SJSA1 (cell line): ENCODE measurements around the gene TACC2. TPM values are rescaled to one million over a fixed set of nuclear protein-coding genes. Genes with fewer than 3 reads are reported as not detected.
A peak's percentile ranks its signal among the peaks of the same experiment; 100 is the strongest.
"Not testable (repeated sequence)": the region's sequence is repeated elsewhere in the genome, so short reads cannot be mapped to it uniquely, and the experiment has no call there.

Experiments
- DNase-seq, 2 experiments: peaks; one replicate each; pipeline ENCODE4 v3.0.0-alpha.2; 2015 to 2020; ENCODE audit warnings: low spot score in 2 of 2, low read depth in 1 of 2
- H3K27ac ChIP-seq: fragments of 250-450 bp; sonication (Bioruptor Pico); 2 replicates; pipeline ENCODE4 v1.5.1; 2020; ENCODE audit warnings: mild to moderate bottlenecking, moderate library complexity
- H3K27me3 ChIP-seq: fragments of 250-450 bp; sonication (Bioruptor Pico); replicated peaks from 2 replicates; pipeline ENCODE4 v1.5.1; 2020; ENCODE audit warnings: mild to moderate bottlenecking, moderate library complexity
- H3K36me3 ChIP-seq: fragments of 250-450 bp; sonication (Bioruptor Pico); 2 replicates; pipeline ENCODE4 v1.5.1; 2020; ENCODE audit warnings: mild to moderate bottlenecking
- H3K4me1 ChIP-seq: fragments of 250-450 bp; sonication (Bioruptor Pico); replicated peaks from 2 replicates; pipeline ENCODE4 v1.6.1; 2021; ENCODE audit warnings: mild to moderate bottlenecking
- H3K4me3 ChIP-seq: fragments of 250-450 bp; sonication (Bioruptor Pico); 2 replicates; pipeline ENCODE4 v1.5.1; 2020; ENCODE audit warnings: mild to moderate bottlenecking
- H3K9me3 ChIP-seq: fragments of 250-450 bp; sonication (Bioruptor Pico); replicated peaks from 2 replicates; pipeline ENCODE4 v1.5.1; 2020; ENCODE audit warnings: mild to moderate bottlenecking
- total RNA-seq: library from RNA; depleted of rRNA; stranded (reverse); fragments of >200 nt; shearing (Covaris generic); gene quantifications from 2 replicates; pipeline ENCODE4 v1.2.3, GENCODE V29; 2014

TACC2 gene
- total RNA-seq, 1 experiment from 2014 or later: 4.9 TPM

DNA sequence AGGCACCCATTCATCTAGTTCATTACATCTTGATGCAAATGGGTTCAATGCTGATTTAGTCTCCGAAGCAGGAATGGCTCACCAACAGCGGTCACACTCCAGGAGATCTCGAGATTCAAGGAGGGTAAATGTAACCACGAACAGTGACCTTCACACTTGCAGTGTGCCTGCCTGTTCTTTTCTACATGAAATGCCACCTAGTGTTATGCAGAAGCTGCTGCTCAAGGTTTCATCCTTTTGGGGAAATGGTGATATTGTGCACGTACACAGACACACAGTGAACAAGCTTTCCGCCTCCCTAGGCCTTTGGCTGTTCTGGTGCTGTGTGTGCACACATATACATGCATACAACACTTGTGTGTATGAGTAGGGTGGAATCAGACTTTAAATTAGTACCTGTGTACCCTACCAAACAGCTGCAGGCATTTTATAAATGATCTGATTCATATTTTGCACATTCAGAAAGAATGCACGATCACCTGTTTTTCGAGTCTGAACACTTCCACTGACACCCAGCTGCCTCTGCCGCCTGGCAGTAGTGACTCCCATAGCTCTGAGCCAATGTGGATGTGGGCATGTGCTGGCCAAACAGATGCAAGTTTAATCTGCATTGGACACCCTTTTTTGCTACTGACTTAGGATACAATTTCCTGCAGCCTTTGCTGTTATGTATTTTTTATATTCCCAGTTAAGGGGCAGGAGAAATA, 100.5 kb downstream of the TACC2 start:
- H3K4me1 ChIP-seq: no peaks in the 10 kb centered on the region
- H3K27me3 ChIP-seq: peaks cover 17% of the 10 kb centered on the region; the same call in 1 of the 2 replicates
- DNase-seq: no peak
- H3K4me3 ChIP-seq: no peak overlapping the region
- no peaks in the 10 kb centered on the region for H3K36me3 ChIP-seq
- no peaks in the 10 kb centered on the region for H3K9me3 ChIP-seq
- H3K27ac ChIP-seq: no peak overlapping the region

DNA sequence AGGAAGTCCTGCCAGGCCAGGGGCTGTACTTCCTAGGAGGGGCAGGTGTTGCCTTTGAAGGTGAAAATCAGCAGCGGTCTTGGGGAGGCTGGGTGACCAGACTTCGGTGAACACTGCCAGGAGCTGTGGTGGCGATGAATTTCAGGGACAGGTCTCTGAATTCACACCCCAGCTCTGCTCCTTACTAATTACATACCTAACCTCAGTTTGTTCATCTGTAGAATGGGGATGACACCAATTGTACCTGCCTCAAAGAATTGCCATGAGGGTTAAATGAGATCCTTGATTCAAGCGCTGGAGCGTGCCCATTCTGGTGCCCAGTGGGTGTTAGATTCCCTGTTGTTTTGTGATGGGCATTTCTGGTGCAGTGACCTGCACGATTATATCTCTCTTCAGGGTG, 102.8 kb downstream of the TACC2 start:
- H3K4me1 ChIP-seq: no peaks in the 10 kb centered on the region
- H3K9me3 ChIP-seq: no peaks in the 10 kb centered on the region
- peaks cover 14% of the 10 kb centered on the region; the same call in 1 of the 2 replicates for H3K27me3 ChIP-seq
- no peak overlapping the region for H3K4me3 ChIP-seq
- no peaks in the 10 kb centered on the region for H3K36me3 ChIP-seq
- no peak for DNase-seq
- H3K27ac ChIP-seq: no peak overlapping the region

DNA sequence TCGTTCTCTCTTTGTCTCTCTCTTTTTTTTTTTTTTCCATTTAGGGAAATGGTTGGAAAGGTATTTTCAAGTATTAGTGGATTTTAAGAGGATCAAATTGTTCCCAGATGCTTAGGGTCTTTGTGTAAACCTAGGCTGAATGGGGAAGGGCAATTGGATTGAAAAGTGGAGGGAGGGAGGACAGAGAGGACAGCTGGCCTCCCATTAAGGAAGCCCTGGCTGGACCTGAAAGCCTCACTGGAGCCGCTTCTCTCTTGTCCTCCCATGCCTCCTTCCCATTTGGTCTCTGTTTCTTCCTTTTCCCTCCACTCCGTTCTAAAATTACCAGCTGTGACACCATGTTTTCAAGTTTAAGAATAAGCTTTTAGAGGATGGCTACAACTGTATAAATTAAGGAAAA, 104.1 kb downstream of the TACC2 start:
- no peak for DNase-seq
- H3K36me3 ChIP-seq: no peaks in the 10 kb centered on the region
- no peak overlapping the region for H3K4me3 ChIP-seq

DNA sequence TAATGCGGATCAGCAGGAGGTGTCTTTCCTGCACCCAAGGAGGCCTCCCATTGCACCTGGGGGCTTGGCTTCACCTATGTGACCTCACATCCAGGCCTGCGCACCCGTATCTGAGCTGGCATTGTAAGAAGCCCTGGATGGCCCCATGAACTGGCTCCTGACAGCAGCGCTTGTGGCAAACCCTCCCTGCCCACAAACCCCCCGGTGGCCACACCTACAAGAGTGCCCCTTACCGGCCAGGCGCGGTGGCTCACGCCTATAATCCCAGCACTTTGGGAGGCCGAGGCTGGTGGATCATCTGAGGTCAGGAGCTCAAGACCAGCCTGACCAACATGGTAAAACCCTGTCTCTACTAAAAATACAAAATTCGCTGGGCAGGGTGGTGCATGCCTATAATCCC, 107.2 kb downstream of the TACC2 start:
- H3K27me3 ChIP-seq: not testable (repeated sequence)

More for the DNA sequence above, 104.1 kb downstream of the TACC2 start:
- no peaks in the 10 kb centered on the region for H3K4me1 ChIP-seq
- no peaks in the 10 kb centered on the region for H3K9me3 ChIP-seq
- peaks cover 11% of the 10 kb centered on the region; the same call in 1 of the 2 replicates for H3K27me3 ChIP-seq
- H3K27ac ChIP-seq: no peak overlapping the region

DNA sequence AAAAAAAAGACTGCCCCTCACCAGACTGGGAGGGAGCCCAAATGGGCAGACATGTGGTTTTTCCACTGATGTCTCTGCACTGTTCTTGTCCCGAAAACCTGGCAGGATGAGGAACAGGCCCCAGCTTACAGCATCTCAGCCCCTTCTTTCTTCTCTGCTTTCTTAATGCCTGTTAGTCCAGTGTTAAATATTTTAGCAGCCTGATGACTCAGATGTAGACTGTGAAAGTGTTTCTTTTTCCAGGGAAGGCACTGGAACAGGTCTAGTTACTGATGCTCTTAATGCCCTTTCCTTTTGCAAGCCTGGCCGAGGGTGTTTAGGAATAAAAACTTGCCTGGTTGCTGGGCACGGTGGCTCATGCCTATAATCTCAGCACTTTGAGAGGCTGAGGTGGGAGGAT, 107.7 kb downstream of the TACC2 start:
- Histone ChIP-seq H3K4me3 (no peak overlapping the region), H3K9me3 (no peaks in the 10 kb centered on the region), H3K4me1 (no peaks in the 10 kb centered on the region), H3K27me3 (peaks cover 2% of the 10 kb centered on the region; the same call in 1 of the 2 replicates), H3K36me3 (no peaks in the 10 kb centered on the region), H3K27ac (no peak overlapping the region)
- DNase-seq: no peak

More for the DNA sequence above, 107.2 kb downstream of the TACC2 start:
- H3K27ac ChIP-seq, H3K36me3 ChIP-seq, H3K9me3 ChIP-seq, H3K4me1 ChIP-seq, DNase-seq, H3K4me3 ChIP-seq: not testable (repeated sequence)

DNA sequence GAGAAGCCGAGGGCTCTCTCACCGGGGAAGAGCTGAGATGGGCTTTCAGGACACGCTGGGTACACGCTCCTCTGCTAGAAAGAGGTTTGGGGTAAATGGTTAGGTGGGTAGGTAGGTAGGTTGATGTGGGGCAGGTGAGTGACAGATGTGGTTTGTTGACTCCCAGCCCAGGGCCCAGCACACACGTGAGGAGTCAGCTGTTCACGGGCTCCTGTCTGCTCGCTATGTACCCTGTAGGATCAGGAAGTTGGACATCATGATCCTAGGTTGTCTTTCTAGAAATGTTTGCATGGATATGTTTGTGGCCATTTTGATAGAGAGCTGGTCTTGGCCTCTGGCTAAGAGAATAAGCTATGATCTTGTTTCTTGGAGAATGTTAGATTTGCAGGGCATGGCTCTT, 109.0 kb downstream of the TACC2 start:
- no peak for DNase-seq
- Histone ChIP-seq H3K27me3 (no peaks in the 10 kb centered on the region; the same call in 1 of the 2 replicates), H3K27ac (no peak overlapping the region), H3K9me3 (no peaks in the 10 kb centered on the region), H3K4me3 (no peak overlapping the region), H3K36me3 (no peaks in the 10 kb centered on the region), H3K4me1 (no peaks in the 10 kb centered on the region)

DNA sequence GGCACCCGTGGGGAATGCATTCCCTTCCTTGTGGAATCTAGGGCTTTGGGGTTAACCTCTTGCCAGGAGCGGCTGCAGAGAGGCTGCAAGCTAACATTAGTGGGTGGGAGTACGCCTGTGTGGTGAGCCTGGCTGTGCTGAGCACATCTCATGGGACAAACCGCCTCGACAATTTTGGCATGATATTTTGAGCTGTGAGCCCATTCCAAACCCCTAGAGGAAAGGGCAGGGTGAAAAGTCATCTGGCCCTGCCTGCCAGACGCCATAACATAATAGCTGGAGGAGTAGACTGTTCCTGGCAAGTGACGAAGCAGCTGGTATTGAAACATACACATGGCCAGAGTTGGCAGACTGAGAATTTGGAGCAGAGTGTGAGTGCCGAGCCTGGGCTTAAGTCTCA, 110.0 kb downstream of the TACC2 start:
- no peaks in the 10 kb centered on the region for H3K27me3 ChIP-seq
- no peaks in the 10 kb centered on the region for H3K4me1 ChIP-seq
- no peaks in the 10 kb centered on the region for H3K36me3 ChIP-seq
- DNase-seq: no peak
- no peaks in the 10 kb centered on the region for H3K9me3 ChIP-seq
- H3K4me3 ChIP-seq: no peak overlapping the region
- no peak overlapping the region for H3K27ac ChIP-seq

DNA sequence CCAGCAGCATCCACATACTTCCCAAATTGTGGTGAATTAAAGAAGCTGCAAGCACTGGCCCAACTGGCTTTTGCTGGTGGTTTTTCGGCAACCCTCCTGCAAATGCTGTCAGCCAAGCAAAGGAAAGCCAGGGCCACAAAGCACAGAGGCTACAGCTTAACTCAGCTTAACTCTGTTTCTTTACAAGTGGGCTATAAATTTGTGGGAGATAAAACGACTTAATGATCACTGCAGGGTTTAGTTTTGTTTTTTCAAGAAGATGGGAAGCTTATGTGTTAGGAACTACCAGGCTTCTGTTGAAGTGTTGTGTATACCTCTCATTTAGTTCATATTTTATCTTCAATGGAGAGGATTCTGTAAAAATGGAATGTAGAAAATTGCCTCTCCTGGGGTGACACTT, 110.6 kb downstream of the TACC2 start:
- no peaks in the 10 kb centered on the region for H3K27me3 ChIP-seq
- H3K36me3 ChIP-seq: no peaks in the 10 kb centered on the region
- no peak overlapping the region for H3K27ac ChIP-seq
- no peak for DNase-seq
- H3K4me3 ChIP-seq: no peak overlapping the region
- H3K4me1 ChIP-seq: no peaks in the 10 kb centered on the region
- H3K9me3 ChIP-seq: no peaks in the 10 kb centered on the region

DNA sequence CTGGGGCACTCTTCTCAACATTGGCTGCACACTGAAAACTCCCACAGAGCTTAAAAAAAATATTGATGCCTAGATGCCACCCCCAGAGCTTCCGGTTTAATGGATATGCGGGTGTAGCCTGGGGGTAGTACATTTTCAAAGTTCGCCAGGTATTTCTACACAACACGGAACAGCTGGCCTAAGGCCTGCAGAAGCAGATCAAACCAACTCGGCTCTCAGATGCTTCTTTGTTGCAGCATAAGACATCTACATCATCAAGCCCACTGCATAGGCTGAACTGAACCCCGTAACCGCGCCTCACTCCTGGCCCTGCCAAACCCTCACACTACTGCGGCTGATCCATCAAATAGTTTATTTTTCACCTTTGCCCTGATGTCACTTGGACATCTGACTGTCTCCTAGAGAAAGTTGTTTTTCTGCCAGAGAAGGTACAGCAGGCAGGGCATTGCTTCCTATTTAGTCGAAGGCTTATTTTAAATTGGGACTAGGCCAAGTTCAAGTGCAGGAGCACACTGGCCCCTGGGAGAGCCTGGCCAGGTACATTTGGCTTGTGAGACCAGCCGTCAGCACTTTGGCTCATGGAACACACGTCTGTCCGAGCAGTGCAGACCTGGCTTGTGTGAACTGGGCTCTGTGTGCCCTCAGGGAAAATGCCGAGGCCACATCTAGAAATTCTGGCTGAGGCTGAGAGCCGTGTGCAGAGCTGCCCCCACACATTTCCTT, 113.3 kb downstream of the TACC2 start:
- Histone ChIP-seq H3K9me3 (no peaks in the 10 kb centered on the region), H3K27ac (no peak overlapping the region), H3K4me1 (no peaks in the 10 kb centered on the region), H3K36me3 (no peaks in the 10 kb centered on the region), H3K27me3 (no peaks in the 10 kb centered on the region), H3K4me3 (no peak overlapping the region)
- no peak for DNase-seq

DNA sequence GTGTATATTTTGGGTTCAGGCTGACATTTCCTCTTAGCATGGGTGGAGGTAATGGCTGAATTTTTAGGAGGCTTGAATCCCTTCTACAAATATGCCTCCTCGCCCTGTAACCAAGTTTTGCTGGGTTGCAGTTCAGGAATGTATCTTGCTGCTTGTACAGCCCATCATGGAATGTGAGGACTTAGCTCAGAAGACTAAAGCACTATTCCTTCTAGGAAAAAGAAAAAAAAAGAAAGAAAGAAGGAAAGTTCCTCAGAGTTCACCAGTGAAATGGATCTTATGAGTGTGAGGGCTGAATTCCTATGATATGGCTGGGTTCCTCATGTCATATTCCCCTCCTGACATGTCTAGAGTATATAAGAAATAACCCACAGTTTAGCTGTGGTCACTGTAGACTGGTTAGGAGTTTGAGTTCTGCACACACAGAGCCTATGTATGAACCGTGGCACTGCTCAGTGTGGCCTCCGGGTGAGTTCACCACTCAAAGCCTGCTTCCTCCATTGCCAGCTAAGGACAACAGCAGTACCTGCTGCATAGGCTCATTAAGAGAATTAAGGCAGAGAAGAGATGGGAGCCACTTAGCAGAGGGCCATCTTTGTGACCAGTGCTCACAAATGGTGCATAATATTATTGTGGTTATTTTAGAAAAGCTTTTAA, 114.0 kb downstream of the TACC2 start:
- H3K36me3 ChIP-seq: no peaks in the 10 kb centered on the region
- DNase-seq: no peak
- no peak overlapping the region for H3K4me3 ChIP-seq
- H3K4me1 ChIP-seq: no peaks in the 10 kb centered on the region
- H3K9me3 ChIP-seq: no peaks in the 10 kb centered on the region
- no peak overlapping the region for H3K27ac ChIP-seq
- H3K27me3 ChIP-seq: no peaks in the 10 kb centered on the region

DNA sequence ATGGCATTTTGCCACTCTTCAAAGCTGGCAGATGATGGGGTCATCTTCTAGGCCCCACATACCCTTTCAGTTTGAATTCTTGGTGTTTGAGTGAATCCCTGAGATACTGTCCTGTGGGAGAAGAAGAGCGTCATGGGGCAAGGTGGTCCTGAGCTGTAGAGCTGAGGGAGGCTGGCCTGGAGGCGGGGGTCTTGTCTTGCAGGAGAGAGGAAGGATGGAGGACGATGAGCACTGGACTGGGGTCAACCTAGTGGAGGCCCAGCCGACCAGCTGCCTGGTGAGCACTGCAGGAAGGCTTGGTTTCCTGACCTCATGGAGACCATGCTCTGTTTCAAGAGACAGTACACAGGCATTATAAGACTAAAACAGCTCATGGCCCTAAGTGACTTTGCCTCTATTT, 114.6 kb downstream of the TACC2 start:
- no peaks in the 10 kb centered on the region for H3K4me1 ChIP-seq
- no peaks in the 10 kb centered on the region for H3K36me3 ChIP-seq
- DNase-seq: no peak
- no peak overlapping the region for H3K4me3 ChIP-seq
- H3K9me3 ChIP-seq: no peaks in the 10 kb centered on the region
- no peaks in the 10 kb centered on the region for H3K27me3 ChIP-seq
- no peak overlapping the region for H3K27ac ChIP-seq

DNA sequence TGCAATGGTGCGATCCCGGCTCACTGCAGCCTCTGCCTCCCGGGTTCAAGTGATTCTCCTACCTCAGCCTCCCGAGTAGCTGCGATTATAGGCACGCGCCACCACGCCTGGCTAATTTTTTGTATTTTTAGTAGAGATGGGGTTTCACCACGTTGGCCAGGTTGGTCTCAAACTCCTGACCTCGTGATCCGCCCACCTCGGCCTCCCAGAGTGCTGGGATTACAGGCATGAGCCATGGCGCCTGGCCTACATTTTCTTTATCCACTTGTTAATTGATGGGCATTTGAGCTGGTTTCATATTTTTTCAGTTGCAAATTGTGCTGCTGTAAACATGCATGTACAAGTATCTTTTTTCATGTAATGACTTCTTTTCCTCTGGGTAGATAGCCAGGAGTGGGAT, 119.8 kb downstream of the TACC2 start:
- H3K36me3 ChIP-seq, H3K4me3 ChIP-seq, DNase-seq, H3K27me3 ChIP-seq, H3K27ac ChIP-seq, H3K9me3 ChIP-seq: not testable (repeated sequence)
- H3K4me1 ChIP-seq: peaks cover 13% of the 10 kb centered on the region

DNA sequence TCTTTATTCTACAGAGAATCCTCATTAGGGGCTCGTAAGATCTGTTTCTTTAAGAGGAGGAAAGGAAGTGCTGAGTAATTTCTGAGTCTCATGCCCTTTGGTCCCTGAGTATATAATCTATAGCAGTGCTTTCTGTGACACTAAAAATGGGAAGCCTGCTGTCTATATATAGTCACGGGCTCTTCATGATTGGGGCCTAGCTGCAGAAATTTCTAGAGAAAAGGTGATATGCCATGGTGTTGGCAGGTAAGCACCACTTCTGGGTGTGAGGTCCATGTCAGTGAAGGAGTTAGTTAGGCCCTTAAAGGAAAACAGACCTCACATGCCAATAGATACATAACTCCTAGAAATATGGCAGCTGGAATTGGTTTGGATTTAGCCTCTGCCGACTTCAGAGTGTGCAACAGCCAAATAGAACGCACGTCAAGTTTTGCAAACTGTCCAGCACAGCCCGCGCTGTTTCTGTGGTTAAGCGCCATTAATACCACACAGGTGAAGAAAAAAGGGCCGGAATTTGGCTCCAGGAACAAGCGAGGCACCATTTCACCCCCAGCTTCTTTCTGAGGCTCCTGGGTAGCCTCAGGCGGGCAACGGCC, 123.2 kb downstream of the TACC2 start:
- peak overlapping the region; percentile 63 for H3K4me3 ChIP-seq
- no peak for DNase-seq
- H3K9me3 ChIP-seq: no peaks in the 10 kb centered on the region
- H3K27me3 ChIP-seq: no peaks in the 10 kb centered on the region
- H3K36me3 ChIP-seq: 0 out of 2 replicates have a peak, but pooled peaks cover 2% of the 10 kb centered on the region
- peak overlapping the region; percentile 84 for H3K27ac ChIP-seq
- peaks cover 24% of the 10 kb centered on the region for H3K4me1 ChIP-seq
